GM18511 (cell line): ENCODE results near the gene TRUB2.

Experiments used
- ATAC-seq: cut with Tn5 transposase; IDR thresholded peaks from one replicate; pipeline ENCODE4 v1.9.1; 2021; ENCODE audit warnings: mild to moderate bottlenecking, moderate library complexity; ENCODE audit not compliant: unreplicated experiment

The TRUB2 gene, protein sequence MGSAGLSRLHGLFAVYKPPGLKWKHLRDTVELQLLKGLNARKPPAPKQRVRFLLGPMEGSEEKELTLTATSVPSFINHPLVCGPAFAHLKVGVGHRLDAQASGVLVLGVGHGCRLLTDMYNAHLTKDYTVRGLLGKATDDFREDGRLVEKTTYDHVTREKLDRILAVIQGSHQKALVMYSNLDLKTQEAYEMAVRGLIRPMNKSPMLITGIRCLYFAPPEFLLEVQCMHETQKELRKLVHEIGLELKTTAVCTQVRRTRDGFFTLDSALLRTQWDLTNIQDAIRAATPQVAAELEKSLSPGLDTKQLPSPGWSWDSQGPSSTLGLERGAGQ

DNA sequence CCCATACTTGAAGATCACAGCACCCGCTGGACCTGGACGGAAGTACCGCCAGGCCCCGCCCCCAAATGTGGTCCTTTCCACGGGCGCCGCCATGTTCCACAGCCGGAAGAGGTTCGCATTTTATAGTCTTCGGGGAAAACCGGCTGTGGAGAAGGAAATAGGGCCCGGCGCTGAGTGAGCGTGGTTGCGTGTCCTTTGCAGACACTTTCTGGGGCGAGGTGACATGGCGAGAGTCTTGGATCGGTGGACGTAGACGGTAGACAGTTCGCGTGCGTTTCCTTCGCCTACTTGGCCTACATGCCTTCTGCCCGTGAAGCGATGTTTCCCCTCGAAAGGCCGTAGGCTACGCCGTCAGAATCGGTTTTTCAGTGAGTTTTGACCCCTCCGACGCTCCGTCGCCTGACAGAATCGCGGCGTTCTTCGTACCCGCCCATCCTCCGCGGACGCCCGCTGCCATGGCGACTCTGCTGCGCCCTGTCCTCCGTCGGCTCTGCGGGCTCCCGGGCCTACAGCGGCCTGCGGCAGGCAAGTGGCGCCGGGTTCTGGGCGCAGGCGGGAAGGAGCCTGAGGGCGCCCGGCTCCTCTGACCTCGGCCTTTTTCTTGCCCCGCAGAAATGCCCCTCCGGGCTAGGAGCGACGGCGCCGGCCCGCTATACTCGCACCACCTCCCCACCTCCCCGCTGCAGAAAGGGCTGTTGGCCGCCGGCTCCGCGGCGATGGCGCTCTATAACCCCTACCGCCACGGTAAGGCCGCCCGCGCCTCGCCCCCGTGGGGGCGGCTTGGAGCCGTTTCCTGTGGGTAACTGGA lies at the start of gene TRUB2, which contains the start of gene COQ4:
Gene TRUB2, minus strand, starts transcription at position 44 of the 808 bp plus-strand sequence. Its CDS starts 39 bp downstream, at position 5.
Gene COQ4, plus strand, starts transcription at position 436 of the 808 bp plus-strand sequence. Its CDS starts 20 bp downstream, at position 456.
- ATAC-seq: peak; percentile 86

GRCh38 chr9:128371630-128372117 lies 49.4 kb upstream of the TRUB2 start:
- ATAC-seq: no peak

DNA sequence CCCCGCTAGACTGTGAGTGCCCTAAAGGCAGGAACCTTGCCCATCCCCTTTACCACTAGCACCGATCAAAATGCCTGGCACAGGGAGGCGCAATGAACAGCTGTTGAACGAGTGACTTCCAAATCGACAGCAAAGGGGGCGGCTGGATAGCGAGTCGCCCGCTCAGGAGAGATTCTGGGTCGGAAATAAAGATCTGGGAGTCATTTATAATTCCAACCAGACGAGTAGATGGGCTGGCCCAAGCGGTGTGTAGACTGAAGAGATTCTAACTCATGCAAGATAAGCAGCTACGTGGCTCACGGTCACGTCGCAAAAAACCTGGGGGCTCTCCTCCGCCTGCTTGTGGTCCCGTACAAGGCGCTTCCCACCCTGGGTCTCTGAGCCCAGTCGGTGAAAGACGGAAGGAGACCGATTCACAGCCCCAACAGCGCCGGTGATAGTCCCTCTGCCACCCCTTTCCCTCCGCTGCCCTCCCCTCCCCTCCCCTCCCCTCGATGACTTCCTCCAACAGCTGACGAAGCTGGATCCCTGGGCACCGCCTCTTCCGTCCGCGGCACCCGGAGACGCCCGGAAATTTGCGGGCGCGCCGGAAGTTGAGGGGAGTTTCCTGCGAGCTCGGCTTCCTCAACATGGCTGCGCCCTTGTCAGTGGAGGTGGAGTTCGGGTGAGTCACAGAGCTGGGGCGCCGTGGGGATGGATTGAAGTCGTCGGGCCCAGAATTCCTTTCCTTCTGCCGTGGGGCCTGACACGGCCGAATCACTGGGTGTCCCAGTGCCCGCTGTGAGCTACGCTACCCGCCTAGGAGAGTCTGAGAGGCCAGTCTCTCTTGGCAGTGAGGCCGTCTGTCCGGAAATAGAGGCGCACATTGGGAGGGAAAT lies 48.7 kb upstream of the TRUB2 start, which contains the start of gene URM1:
Gene URM1, plus strand, starts transcription at position 623 of the 878 bp plus-strand sequence. Its CDS starts 7 bp downstream, at position 630.
- peak; percentile 93 for ATAC-seq

DNA sequence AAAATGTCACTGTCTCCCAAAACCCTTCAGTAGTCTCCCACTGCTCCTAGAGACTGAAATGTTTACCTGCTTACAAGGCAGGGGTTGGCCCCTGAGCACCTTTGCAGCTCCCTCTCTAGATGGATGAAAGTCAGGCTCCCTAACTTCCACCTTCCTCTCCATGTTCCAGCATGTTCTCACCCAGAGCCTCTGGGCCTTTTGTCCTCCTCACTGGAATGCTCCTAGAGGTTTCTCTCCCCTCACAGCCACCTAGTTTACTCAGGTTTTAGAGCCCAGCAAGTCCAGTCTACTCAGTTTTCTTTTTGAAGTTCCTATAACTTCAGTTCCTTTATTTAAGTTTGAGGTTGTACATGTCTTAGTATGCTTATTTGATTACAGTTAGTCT lies 48.1 kb upstream of the TRUB2 start:
- no peak for ATAC-seq

DNA sequence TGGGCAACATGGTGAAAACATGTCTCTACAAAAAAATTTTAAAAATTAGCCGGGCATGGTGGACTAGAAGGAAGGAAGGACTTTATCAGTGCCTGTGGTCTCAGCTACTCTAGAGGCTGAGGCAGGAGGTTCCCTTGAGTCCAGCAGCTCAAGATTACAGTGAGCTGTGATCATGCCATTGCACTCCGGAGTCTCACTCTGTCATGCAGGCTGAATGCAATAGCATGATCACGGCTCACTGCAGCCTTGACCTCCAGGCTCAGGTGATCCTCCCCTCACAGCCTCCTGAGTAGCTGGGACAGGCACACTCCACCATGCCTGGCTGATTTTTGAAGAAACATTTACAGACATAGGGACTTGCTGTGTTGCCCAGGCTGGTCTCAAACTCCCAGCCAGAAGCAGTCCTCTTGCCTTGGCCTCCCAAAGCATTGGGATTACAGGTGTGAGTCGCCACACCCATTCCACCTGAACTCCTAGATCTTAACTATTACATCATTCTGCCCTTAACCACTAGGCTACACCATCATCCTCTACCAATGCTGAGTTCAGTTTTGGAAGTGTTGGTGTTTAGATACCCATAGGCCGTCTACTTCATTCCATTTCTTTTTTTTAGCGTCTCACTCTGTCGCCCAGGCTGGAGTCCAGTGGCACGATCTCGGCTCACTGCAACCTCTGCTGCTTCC lies 46.9 kb upstream of the TRUB2 start:
- no peak for ATAC-seq

GRCh38 chr9:128365525-128365924 lies 43.3 kb upstream of the TRUB2 start:
- ATAC-seq: no peak

DNA sequence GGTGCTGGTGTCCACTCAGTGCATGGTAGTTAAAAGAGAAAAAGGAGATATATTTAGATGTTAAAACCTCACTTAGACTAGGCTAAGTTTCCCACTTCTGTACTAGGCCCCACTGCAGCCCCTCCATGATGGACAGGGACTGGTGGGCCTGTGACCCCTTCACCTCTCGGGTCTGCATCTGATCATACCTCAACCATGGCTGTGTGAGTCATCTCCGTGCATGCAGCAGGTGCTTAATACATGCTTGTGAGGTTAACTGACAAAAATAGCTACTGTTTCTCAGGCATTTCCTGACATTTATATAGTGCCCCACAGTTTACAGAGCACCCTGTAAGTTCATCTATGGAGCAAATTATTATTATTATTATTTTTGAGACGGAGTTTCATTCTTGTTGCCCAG lies 40.5 kb upstream of the TRUB2 start:
- ATAC-seq: no peak

- ATAC-seq: peak; percentile 63
Measured at GRCh38 chr9:128361986-128362646, 39.9 kb upstream of the TRUB2 start.

GRCh38 chr9:128361296-128361985 lies 39.2 kb upstream of the TRUB2 start:
- ATAC-seq: no peak

- ATAC-seq: no peak
Measured at GRCh38 chr9:128360826-128361225, 38.6 kb upstream of the TRUB2 start.

GRCh38 chr9:128358861-128359260 lies 36.6 kb upstream of the TRUB2 start:
- no peak for ATAC-seq

- ATAC-seq: no peak
Measured at GRCh38 chr9:128358090-128358489, 35.8 kb upstream of the TRUB2 start.

DNA sequence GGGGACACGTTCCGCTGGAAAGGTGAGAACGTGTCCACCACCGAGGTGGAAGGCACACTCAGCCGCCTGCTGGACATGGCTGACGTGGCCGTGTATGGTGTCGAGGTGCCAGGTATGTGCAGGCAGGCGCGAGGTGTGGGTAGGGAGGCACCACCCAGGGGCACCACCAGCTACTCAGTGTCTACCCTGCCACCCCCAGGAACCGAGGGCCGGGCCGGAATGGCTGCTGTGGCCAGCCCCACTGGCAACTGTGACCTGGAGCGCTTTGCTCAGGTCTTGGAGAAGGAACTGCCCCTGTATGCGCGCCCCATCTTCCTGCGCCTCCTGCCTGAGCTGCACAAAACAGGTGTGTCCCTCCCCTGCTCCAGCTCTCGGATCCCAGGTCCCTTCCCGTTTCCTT lies 33.2 kb upstream of the TRUB2 start:
- no peak for ATAC-seq

GRCh38 chr9:128349772-128350171 lies 27.5 kb upstream of the TRUB2 start:
- no peak for ATAC-seq

- no peak for ATAC-seq
Measured at GRCh38 chr9:128349125-128349524, 26.9 kb upstream of the TRUB2 start.

- ATAC-seq: no peak
Measured at GRCh38 chr9:128344931-128345605, 22.8 kb upstream of the TRUB2 start.

GRCh38 chr9:128343855-128344254 lies 21.6 kb upstream of the TRUB2 start:
- no peak for ATAC-seq

DNA sequence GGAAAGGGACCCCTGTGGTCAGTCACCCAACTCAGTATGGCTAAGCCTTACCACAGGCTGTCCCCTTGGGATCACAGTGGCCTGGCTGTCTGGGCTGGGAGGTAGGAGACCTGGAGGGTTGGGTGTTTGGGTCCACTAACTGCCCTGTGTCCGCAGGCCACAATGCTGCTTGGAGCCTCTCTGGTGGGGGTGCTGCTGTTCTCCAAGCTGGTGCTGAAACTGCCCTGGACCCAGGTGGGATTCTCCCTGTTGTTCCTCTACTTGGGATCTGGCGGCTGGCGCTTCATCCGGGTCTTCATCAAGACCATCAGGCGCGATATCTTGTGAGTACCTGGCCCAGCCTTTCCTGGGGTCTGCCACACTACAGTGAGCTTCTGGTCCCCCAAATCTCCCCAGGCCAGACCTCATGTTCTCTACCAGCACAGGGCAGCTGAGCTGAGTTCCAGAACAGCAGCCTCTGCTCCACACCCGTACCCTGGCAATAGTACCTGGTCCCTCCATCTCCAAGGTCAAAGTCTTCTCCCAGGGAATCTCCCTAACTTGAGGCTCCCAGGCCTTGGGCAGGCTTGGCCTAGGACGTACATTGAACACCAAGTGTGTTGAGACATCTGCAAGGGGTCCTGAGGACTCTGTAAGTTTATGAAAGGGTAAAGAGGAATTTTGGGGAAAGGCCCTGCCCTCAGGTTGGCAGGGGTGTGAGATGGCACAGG lies 20.9 kb upstream of the TRUB2 start:
- ATAC-seq: no peak
